Small intestine (tissue), 7 donors: ENCODE results near the gene B4GALNT1. TPM values are rescaled to one million over a fixed set of nuclear protein-coding genes. Genes with fewer than 3 reads are reported as not detected.
"Not testable (repeated sequence)": the region's sequence is repeated elsewhere in the genome, so short reads cannot be mapped to it uniquely, and the experiment has no call there.

ENCODE experiments used
- DNase-seq, 2 donors: peaks; one replicate each; pipeline versions ENCODE4 v3.0.0 to v3.0.0-alpha.2; 2013
- FAIRE-seq: peaks from 2 replicates; lab custom pipeline; 2012; peaks lifted over from hg19 to GRCh38; lab: Jason Lieb, UNC
- H3K27ac ChIP-seq, 3 donors: one replicate each; pipeline ENCODE4 v1.5.1; 2013; ENCODE audit warnings: low read length in 2 of 3, mild to moderate bottlenecking in 2 of 3, control low read depth in 1 of 3, inconsistent platforms in 1 of 3, low read depth in 1 of 3, moderate library complexity in 1 of 3
- H3K27me3 ChIP-seq, 3 donors: one replicate each; pipeline ENCODE4 v1.6.1; 2013; ENCODE audit warnings: low read length in 3 of 3, inconsistent platforms in 1 of 3; ENCODE audit not compliant: control insufficient read depth in 3 of 3, insufficient read depth in 3 of 3
- H3K36me3 ChIP-seq, 3 donors: one replicate each; pipeline ENCODE4 v1.6.1; 2013; ENCODE audit warnings: low read length in 3 of 3, inconsistent platforms in 1 of 3, low read depth in 1 of 3, mild to moderate bottlenecking in 1 of 3, moderate library complexity in 1 of 3; ENCODE audit not compliant: control insufficient read depth in 3 of 3, insufficient read depth in 2 of 3
- H3K4me1 ChIP-seq, 3 donors: one replicate each; pipeline ENCODE4 v1.6.1; 2013; ENCODE audit warnings: low read length in 2 of 3, inconsistent platforms in 1 of 3, low read depth in 1 of 3, mild to moderate bottlenecking in 1 of 3, moderate library complexity in 1 of 3; ENCODE audit not compliant: control insufficient read depth in 3 of 3, insufficient read depth in 2 of 3
- H3K4me3 ChIP-seq, 3 donors: one replicate each; pipeline ENCODE4 v1.5.1; 2013; ENCODE audit warnings: low read length in 3 of 3, control low read depth in 1 of 3, inconsistent platforms in 1 of 3, low read depth in 1 of 3, mild to moderate bottlenecking in 1 of 3, moderate library complexity in 1 of 3
- H3K9me3 ChIP-seq, 2 donors: one replicate each; pipeline ENCODE4 v1.6.1; 2013; ENCODE audit warnings: low read depth in 1 of 2, low read length in 1 of 2; ENCODE audit not compliant: control insufficient read depth in 2 of 2, insufficient read depth in 1 of 2
- WGBS, 3 donors: extraction: QIAGEN DNeasy Blood & Tissue Kit; methylation state at CpG; one replicate each; pipeline ENCODE4 v1.1.7; 2013; 5-methylcytosine and 5-hydroxymethylcytosine counted together
- polyA plus RNA-seq, 4 donors: library from polyadenylated mRNA; stranded (reverse) in 3 of 4; unstranded in 1 of 4; fragments of 200-250 nt in 3 of 4; fragments of 120-200 nt in 1 of 4; gene quantifications; one replicate each; pipeline versions ENCODE4 v1.2.1 to v1.2.3, GENCODE V29; 2013
- donor health status: healthy with polysubstance abuse.
- donor health status: control.
- donor health status: control.
- donor health status: Bipolar disorder and iron deficiency.
- donor health status: healthy.

The B4GALNT1 gene
- polyA plus RNA-seq, 4 donors = 0.27 to 2.1 (median 0.95) TPM; not detected in 1

GRCh38 chr12:57620245-57620935 is 12.6 kb downstream of the B4GALNT1 start:
- Histone ChIP-seq H3K36me3 (peaks cover 0 to 4% (median 0%) of the 10 kb centered on the region in 3 donors), H3K27me3 (peaks cover 0 to 99% (median 48%) of the 10 kb centered on the region in 3 donors)

GRCh38 chr12:57619434-57620244 is 13.4 kb downstream of the B4GALNT1 start:
- no peak overlapping the region for H3K27ac ChIP-seq
- H3K36me3 ChIP-seq = peaks cover 0 to 4% (median 0%) of the 10 kb centered on the region in 3 donors
- peaks cover 0 to 19% (median 0%) of the 10 kb centered on the region in 3 donors for H3K4me1 ChIP-seq
- no peaks in the 10 kb centered on the region for H3K9me3 ChIP-seq
- DNase-seq = peak; percentile 35 to 57
- WGBS, 3 donors = 7 to 24% (median 15%) methylated on average over 38 to 46 of the region's 46 CpGs
- FAIRE-seq = no peak
- peaks cover 0 to 99% (median 44%) of the 10 kb centered on the region in 3 donors for H3K27me3 ChIP-seq
- H3K4me3 ChIP-seq = no peak overlapping the region

More at GRCh38 chr12:57620245-57620935, 12.6 kb downstream of the B4GALNT1 start:
- DNase-seq (no peak), FAIRE-seq (no peak)
- 14 to 24% (median 19%) methylated on average over 13 of the region's 13 CpGs for WGBS, 3 donors
- no peaks in the 10 kb centered on the region for H3K9me3 ChIP-seq
- H3K4me1 ChIP-seq = peaks cover 0 to 19% (median 0%) of the 10 kb centered on the region in 3 donors
- no peak overlapping the region for H3K4me3 ChIP-seq
- H3K27ac ChIP-seq = no peak overlapping the region

GRCh38 chr12:57618966-57619433 is 14.0 kb downstream of the B4GALNT1 start:
- FAIRE-seq = no peak

GRCh38 chr12:57618431-57618830 is 14.6 kb downstream of the B4GALNT1 start:
- H3K4me3 ChIP-seq, H3K27ac ChIP-seq, H3K36me3 ChIP-seq, DNase-seq, FAIRE-seq, H3K9me3 ChIP-seq: not testable (repeated sequence)
- 90 to 93% (median 92%) methylated on average over 6 of the region's 6 CpGs for WGBS, 3 donors
- H3K4me1 ChIP-seq = peaks cover 0 to 19% (median 0%) of the 10 kb centered on the region in 3 donors
- H3K27me3 ChIP-seq = peaks cover 0 to 99% (median 38%) of the 10 kb centered on the region in 3 donors

More at GRCh38 chr12:57618966-57619433, 14.0 kb downstream of the B4GALNT1 start:
- DNase-seq = no peak
- H3K4me3 ChIP-seq = no peak overlapping the region
- H3K9me3 ChIP-seq = no peaks in the 10 kb centered on the region
- peaks cover 0 to 9% (median 0%) of the 10 kb centered on the region in 3 donors for H3K36me3 ChIP-seq
- H3K27me3 ChIP-seq = peaks cover 0 to 99% (median 43%) of the 10 kb centered on the region in 3 donors
- H3K27ac ChIP-seq = no peak overlapping the region
- peaks cover 0 to 19% (median 0%) of the 10 kb centered on the region in 3 donors for H3K4me1 ChIP-seq
- 36 to 46% (median 41%) methylated on average over 16 of the region's 16 CpGs for whole genome bisulfite sequencing, 3 donors

- H3K36me3 ChIP-seq = peaks cover 0 to 9% (median 0%) of the 10 kb centered on the region in 3 donors
- DNase-seq (no peak), FAIRE-seq (no peak)
- peaks cover 0 to 100% (median 40%) of the 10 kb centered on the region in 3 donors for H3K27me3 ChIP-seq
- H3K4me3 ChIP-seq = no peak overlapping the region
- 45 to 48% (median 46%) methylated on average over 11 of the region's 11 CpGs for WGBS, 3 donors
- peaks cover 0 to 19% (median 0%) of the 10 kb centered on the region in 3 donors for H3K4me1 ChIP-seq
- H3K9me3 ChIP-seq = no peaks in the 10 kb centered on the region
- no peak overlapping the region for H3K27ac ChIP-seq
Observed at GRCh38 chr12:57617942-57618341, 15.1 kb downstream of the B4GALNT1 start.

GRCh38 chr12:57616383-57617101 is 16.5 kb downstream of the B4GALNT1 start:
- H3K27me3 ChIP-seq = peaks cover 0 to 98% (median 39%) of the 10 kb centered on the region in 3 donors
- no peak overlapping the region for H3K27ac ChIP-seq
- peaks cover 0 to 9% (median 0%) of the 10 kb centered on the region in 3 donors for H3K36me3 ChIP-seq
- DNase-seq (no peak), FAIRE-seq (no peak)
- H3K4me1 ChIP-seq = peaks cover 0 to 19% (median 0%) of the 10 kb centered on the region in 3 donors
- no peak overlapping the region for H3K4me3 ChIP-seq
- no peaks in the 10 kb centered on the region for H3K9me3 ChIP-seq
- 63 to 72% (median 66%) methylated on average over 3 of the region's 3 CpGs for WGBS, 3 donors

- Histone ChIP-seq H3K36me3 (peaks cover 0 to 9% (median 0%) of the 10 kb centered on the region in 3 donors), H3K27ac (no peak overlapping the region), H3K9me3 (no peaks in the 10 kb centered on the region), H3K27me3 (peaks cover 0 to 98% (median 32%) of the 10 kb centered on the region in 3 donors), H3K4me3 (no peak overlapping the region), H3K4me1 (peaks cover 0 to 16% (median 5%) of the 10 kb centered on the region in 3 donors)
- FAIRE-seq (no peak), DNase-seq (no peak)
- WGBS, 3 donors = 73 to 81% (median 78%) methylated on average over 5 of the region's 5 CpGs
Observed at GRCh38 chr12:57615637-57616036, 17.4 kb downstream of the B4GALNT1 start.
